Measurements from ENCODE around the gene C2orf69. TPM values are rescaled to one million over a fixed set of nuclear protein-coding genes. Genes with fewer than 3 reads are reported as not detected.

C2orf69 gene
- total RNA-seq, 1 experiment from 2014 or later: 8.3 TPM

GRCh38 chr2:199874209-199874608 lies 36.9 kb upstream of the C2orf69 start:
- no peak for TF ChIP-seq CTCF (IDR thresholded peaks at IDR 0.05; ENCODE audit: unreplicated experiment)
- Mint-ChIP-seq H3K4me1 (ENCODE audit: insufficient read depth, unreplicated experiment) (peaks cover 5% of the 10 kb centered on the region), H3K27me3 (ENCODE audit: insufficient read depth, unreplicated experiment) (peaks cover 17% of the 10 kb centered on the region), H3K4me3 (ENCODE audit: unreplicated experiment) (no peak overlapping the region), H3K36me3 (ENCODE audit: insufficient read depth, unreplicated experiment) (no peaks in the 10 kb centered on the region), H3K27ac (ENCODE audit: low read depth, unreplicated experiment) (no peak overlapping the region), H3K9me3 (ENCODE audit: unreplicated experiment) (peaks cover 8% of the 10 kb centered on the region)
- CTCF ChIA-PET: no interaction called here
- POLR2A ChIA-PET: no interaction called here
- no TSS peak for BruUV-seq (replicated peaks)
- intact Hi-C loops (cut with micrococcal nuclease): no loop called here
- no peak for DNase-seq (ENCODE audit: unreplicated experiment)

- ChIA-PET POLR2A (no interaction called here), CTCF (interaction anchor here (0.6 to 0.7 kb wide), 2 partner anchors 23 to 276 kb away, joined by 3 read pairs; no protein-coding TSS in a partner anchor)
- no peak for TF ChIP-seq CTCF (IDR thresholded peaks at IDR 0.05; ENCODE audit: unreplicated experiment)
- no peak overlapping the region for H3K4me3 Mint-ChIP-seq (ENCODE audit: unreplicated experiment)
- H3K4me1 Mint-ChIP-seq (ENCODE audit: insufficient read depth, unreplicated experiment): peaks cover 5% of the 10 kb centered on the region
- H3K27ac Mint-ChIP-seq (ENCODE audit: low read depth, unreplicated experiment): no peak overlapping the region
- DNase-seq (ENCODE audit: unreplicated experiment): no peak
- peaks cover 5% of the 10 kb centered on the region for H3K27me3 Mint-ChIP-seq (ENCODE audit: insufficient read depth, unreplicated experiment)
- no TSS peak for BruUV-seq (replicated peaks)
- no peaks in the 10 kb centered on the region for H3K36me3 Mint-ChIP-seq (ENCODE audit: insufficient read depth, unreplicated experiment)
- H3K9me3 Mint-ChIP-seq (ENCODE audit: unreplicated experiment): peaks cover 8% of the 10 kb centered on the region
- intact Hi-C loops (cut with micrococcal nuclease): no loop called here
These were observed 35.7 kb upstream of the C2orf69 start for GRCh38 chr2:199875400-199875799.

- ChIA-PET CTCF (no interaction called here), POLR2A (no interaction called here)
- TF ChIP-seq CTCF (IDR thresholded peaks at IDR 0.05; ENCODE audit: unreplicated experiment): no peak
- H3K9me3 Mint-ChIP-seq (ENCODE audit: unreplicated experiment): peaks cover 13% of the 10 kb centered on the region
- intact Hi-C loops (cut with micrococcal nuclease): no loop called here
- no TSS peak for BruUV-seq (replicated peaks)
- DNase-seq (ENCODE audit: unreplicated experiment): no peak
- H3K27ac Mint-ChIP-seq (ENCODE audit: low read depth, unreplicated experiment): no peak overlapping the region
- no peaks in the 10 kb centered on the region for H3K36me3 Mint-ChIP-seq (ENCODE audit: insufficient read depth, unreplicated experiment)
- no peaks in the 10 kb centered on the region for H3K4me1 Mint-ChIP-seq (ENCODE audit: insufficient read depth, unreplicated experiment)
- H3K4me3 Mint-ChIP-seq (ENCODE audit: unreplicated experiment): no peak overlapping the region
- H3K27me3 Mint-ChIP-seq (ENCODE audit: insufficient read depth, unreplicated experiment): no peaks in the 10 kb centered on the region
These were observed 28.4 kb upstream of the C2orf69 start for GRCh38 chr2:199882667-199883066.

GRCh38 chr2:199883474-199884212 lies 27.4 kb upstream of the C2orf69 start:
- no peaks in the 10 kb centered on the region for H3K36me3 Mint-ChIP-seq (ENCODE audit: insufficient read depth, unreplicated experiment)
- H3K4me3 Mint-ChIP-seq (ENCODE audit: unreplicated experiment): no peak overlapping the region
- no peak for DNase-seq (ENCODE audit: unreplicated experiment)
- H3K27me3 Mint-ChIP-seq (ENCODE audit: insufficient read depth, unreplicated experiment): peaks cover under 1% of the 10 kb centered on the region
- no peak for TF ChIP-seq CTCF (IDR thresholded peaks at IDR 0.05; ENCODE audit: unreplicated experiment)
- ChIA-PET CTCF (interaction anchor here (0.6 to 1.2 kb wide), 2 partner anchors 17 to 159 kb away, joined by 3 read pairs; no protein-coding TSS in a partner anchor), POLR2A (no interaction called here)
- H3K9me3 Mint-ChIP-seq (ENCODE audit: unreplicated experiment): peaks cover 13% of the 10 kb centered on the region
- no peak overlapping the region for H3K27ac Mint-ChIP-seq (ENCODE audit: low read depth, unreplicated experiment)
- no TSS peak for BruUV-seq (replicated peaks)
- H3K4me1 Mint-ChIP-seq (ENCODE audit: insufficient read depth, unreplicated experiment): no peaks in the 10 kb centered on the region
- intact Hi-C loops (cut with micrococcal nuclease): no loop called here

Data from MCF 10A (cell line).